ENCODE measurements around the gene INF2.
"Not testable (repeated sequence)": the region's sequence is repeated elsewhere in the genome, so short reads cannot be mapped to it uniquely, and the experiment has no call there.

Gene INF2

GRCh38 chr14:104657563-104658324 lies 31.7 kb upstream of the INF2 start:
- DNase-seq: no peak

GRCh38 chr14:104658325-104658712 lies 31.1 kb upstream of the INF2 start:
- no peak for DNase-seq

GRCh38 chr14:104659146-104659545 lies 30.3 kb upstream of the INF2 start:
- DNase-seq: no peak

- DNase-seq: no peak
Measured at GRCh38 chr14:104659764-104660523, 29.5 kb upstream of the INF2 start.

- no peak for DNase-seq
Measured at GRCh38 chr14:104660597-104660996, 28.8 kb upstream of the INF2 start.

- no peak for DNase-seq
Measured at GRCh38 chr14:104661086-104661485, 28.3 kb upstream of the INF2 start.

GRCh38 chr14:104661528-104662157 lies 27.8 kb upstream of the INF2 start:
- not testable (repeated sequence) for DNase-seq

GRCh38 chr14:104662472-104662871 lies 26.9 kb upstream of the INF2 start:
- DNase-seq: not testable (repeated sequence)

- DNase-seq: no peak
Measured at GRCh38 chr14:104664107-104664506, 25.3 kb upstream of the INF2 start.

GRCh38 chr14:104664588-104664987 lies 24.8 kb upstream of the INF2 start:
- DNase-seq: no peak

- DNase-seq: no peak
Measured at GRCh38 chr14:104665114-104665656, 24.2 kb upstream of the INF2 start.

GRCh38 chr14:104665657-104666522 lies 23.5 kb upstream of the INF2 start:
- DNase-seq: no peak

- DNase-seq: not testable (repeated sequence)
Measured at GRCh38 chr14:104666523-104666895, 22.9 kb upstream of the INF2 start.

- DNase-seq: no peak
Measured at GRCh38 chr14:104666981-104667380, 22.4 kb upstream of the INF2 start.

GRCh38 chr14:104669697-104670096 lies 19.7 kb upstream of the INF2 start:
- DNase-seq: no peak

GRCh38 chr14:104671330-104671977 lies 18.0 kb upstream of the INF2 start:
- DNase-seq: not testable (repeated sequence)

GRCh38 chr14:104672119-104672518 lies 17.3 kb upstream of the INF2 start:
- DNase-seq: not testable (repeated sequence)

- DNase-seq: no peak
Measured at GRCh38 chr14:104673481-104673880, 15.9 kb upstream of the INF2 start.

GRCh38 chr14:104675447-104675846 lies 14.0 kb upstream of the INF2 start:
- DNase-seq: no peak

GRCh38 chr14:104676130-104676693 lies 13.2 kb upstream of the INF2 start:
- no peak for DNase-seq

GRCh38 chr14:104676694-104677511 lies 12.5 kb upstream of the INF2 start:
- no peak for DNase-seq

All from NCI-H1436 treated with DMSO at 0.1 percent for 48 hours (cell line).